Measurements from ENCODE around the gene OLFML2B. TPM values are rescaled to one million over a fixed set of nuclear protein-coding genes. Genes with fewer than 3 reads are reported as not detected.

Gene OLFML2B
- total and polyA plus RNA-seq, 4 donors = 8.0 to 82.6 (median 35.5) TPM

GRCh38 chr1:162009501-162010174 is 14.0 kb downstream of the OLFML2B start:
- H3K36me3 ChIP-seq (ENCODE audit: control insufficient read depth in 1 of 2, insufficient read depth in 2 of 2, low read length in 1 of 2) = no peaks in the 10 kb centered on the region
- WGBS, 2 donors = 17 to 20% methylated on average over 9 of the region's 9 CpGs

DNA sequence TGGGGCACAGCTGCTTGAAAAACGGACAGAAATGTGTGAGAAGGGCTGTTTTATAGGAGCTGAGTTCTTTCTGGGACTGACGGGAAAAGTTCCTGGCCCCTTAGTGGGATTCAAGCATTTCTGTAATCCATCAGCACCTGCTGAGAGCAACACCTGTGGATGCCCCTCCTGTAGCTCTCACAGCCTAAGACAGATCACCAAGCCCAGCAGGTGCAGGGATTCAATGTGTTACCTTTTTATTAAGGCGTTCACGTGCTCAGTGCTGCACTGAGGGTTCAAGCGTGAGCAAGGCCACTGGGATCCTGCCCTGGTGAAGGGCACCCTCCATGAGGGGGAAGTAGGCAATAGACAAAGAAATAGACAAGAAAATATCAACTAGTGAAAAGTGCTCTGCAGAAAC is 14.9 kb downstream of the OLFML2B start:
- ATAC-seq (ENCODE audit: low FRiP score) = no peak
- DNase-seq = no peak
- H3K36me3 ChIP-seq (ENCODE audit: control insufficient read depth in 1 of 2, insufficient read depth in 2 of 2, low read length in 1 of 2) = no peaks in the 10 kb centered on the region
- no peaks in the 10 kb centered on the region for H3K27me3 ChIP-seq (ENCODE audit: control insufficient read depth in 1 of 2, insufficient read depth in 2 of 2, low read length in 1 of 2)
- H3K4me3 ChIP-seq (ENCODE audit: low read length in 2 of 2) = no peak overlapping the region
- intact Hi-C loops (cut with DNase I) = no loop called here
- no peaks in the 10 kb centered on the region for H3K9me3 ChIP-seq (ENCODE audit: control insufficient read depth, low read length)
- no peaks in the 10 kb centered on the region for H3K4me1 ChIP-seq (ENCODE audit: control insufficient read depth in 1 of 2, insufficient read depth in 2 of 2, low read length in 2 of 2)
- 73 to 83% methylated on average over 5 of the region's 5 CpGs for WGBS, 2 donors
- no peak overlapping the region for H3K27ac ChIP-seq (ENCODE audit: low read depth in 1 of 2, low read length in 2 of 2)

More at GRCh38 chr1:162009501-162010174, 14.0 kb downstream of the OLFML2B start:
- intact Hi-C loops (cut with DNase I) = loop anchor here in 1 of 2 donors (5.0 kb wide), 1 partner anchor 37 kb away; no protein-coding TSS in a partner anchor
- H3K27me3 ChIP-seq (ENCODE audit: control insufficient read depth in 1 of 2, insufficient read depth in 2 of 2, low read length in 1 of 2) = no peaks in the 10 kb centered on the region
- DNase-seq (no peak), ATAC-seq (ENCODE audit: low FRiP score) (peak; percentile 24)
- H3K9me3 ChIP-seq (ENCODE audit: control insufficient read depth, low read length) = no peaks in the 10 kb centered on the region
- H3K4me3 ChIP-seq (ENCODE audit: low read length in 2 of 2) = no peak overlapping the region
- H3K27ac ChIP-seq (ENCODE audit: low read depth in 1 of 2, low read length in 2 of 2) = peak overlapping the region in 1 of 2 donors; percentile 4
- H3K4me1 ChIP-seq (ENCODE audit: control insufficient read depth in 1 of 2, insufficient read depth in 2 of 2, low read length in 2 of 2) = no peaks in the 10 kb centered on the region

GRCh38 chr1:162007466-162007865 is 16.2 kb downstream of the OLFML2B start:
- Histone ChIP-seq H3K4me1 (ENCODE audit: control insufficient read depth in 1 of 2, insufficient read depth in 2 of 2, low read length in 2 of 2) (no peaks in the 10 kb centered on the region), H3K36me3 (ENCODE audit: control insufficient read depth in 1 of 2, insufficient read depth in 2 of 2, low read length in 1 of 2) (no peaks in the 10 kb centered on the region), H3K4me3 (ENCODE audit: low read length in 2 of 2) (no peak overlapping the region), H3K27ac (ENCODE audit: low read depth in 1 of 2, low read length in 2 of 2) (no peak overlapping the region), H3K27me3 (ENCODE audit: control insufficient read depth in 1 of 2, insufficient read depth in 2 of 2, low read length in 1 of 2) (no peaks in the 10 kb centered on the region), H3K9me3 (ENCODE audit: control insufficient read depth, low read length) (no peaks in the 10 kb centered on the region)
- DNase-seq (no peak), ATAC-seq (ENCODE audit: low FRiP score) (no peak)
- intact Hi-C loops (cut with DNase I) = no loop called here
- 76 to 77% methylated on average over 3 of the region's 3 CpGs for WGBS, 2 donors

DNA sequence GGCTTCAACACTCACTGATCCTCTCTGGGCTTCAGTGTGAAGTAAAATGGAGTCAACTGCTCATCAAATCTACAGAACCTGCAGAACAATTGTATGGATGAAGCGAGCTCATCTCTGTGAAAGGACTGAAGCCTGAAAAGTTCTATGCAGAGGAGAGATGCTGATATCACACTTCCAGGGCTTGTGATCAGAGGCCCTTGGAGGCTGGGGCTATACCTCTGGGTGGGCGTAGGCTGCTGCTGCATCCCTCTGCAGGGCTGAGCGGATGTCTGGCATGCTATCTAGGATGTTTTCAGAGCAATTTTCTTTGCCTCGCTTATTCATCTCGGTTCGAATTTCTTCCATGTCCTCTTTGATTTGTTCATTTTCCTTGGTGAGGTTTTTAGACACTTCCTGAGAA is 17.6 kb downstream of the OLFML2B start:
- ATAC-seq (ENCODE audit: low FRiP score) = no peak
- intact Hi-C loops (cut with DNase I) = no loop called here
- 78 to 81% methylated on average over 6 of the region's 6 CpGs for WGBS, 2 donors

GRCh38 chr1:162004441-162004950 is 19.2 kb downstream of the OLFML2B start:
- Histone ChIP-seq H3K36me3 (ENCODE audit: control insufficient read depth in 1 of 2, insufficient read depth in 2 of 2, low read length in 1 of 2) (peaks cover 0 to 2% of the 10 kb centered on the region in 2 donors), H3K27ac (ENCODE audit: low read depth in 1 of 2, low read length in 2 of 2) (no peak overlapping the region), H3K4me1 (ENCODE audit: control insufficient read depth in 1 of 2, insufficient read depth in 2 of 2, low read length in 2 of 2) (no peaks in the 10 kb centered on the region), H3K9me3 (ENCODE audit: control insufficient read depth, low read length) (no peaks in the 10 kb centered on the region), H3K4me3 (ENCODE audit: low read length in 2 of 2) (no peak overlapping the region), H3K27me3 (ENCODE audit: control insufficient read depth in 1 of 2, insufficient read depth in 2 of 2, low read length in 1 of 2) (no peaks in the 10 kb centered on the region)
- WGBS, 2 donors = 87 to 90% methylated on average over 3 of the region's 3 CpGs
- intact Hi-C loops (cut with DNase I) = no loop called here
- no peak for ATAC-seq (ENCODE audit: low FRiP score)
- DNase-seq = no peak

More for the DNA sequence above, 17.6 kb downstream of the OLFML2B start:
- H3K4me1 ChIP-seq (ENCODE audit: control insufficient read depth in 1 of 2, insufficient read depth in 2 of 2, low read length in 2 of 2) = no peaks in the 10 kb centered on the region
- no peaks in the 10 kb centered on the region for H3K27me3 ChIP-seq (ENCODE audit: control insufficient read depth in 1 of 2, insufficient read depth in 2 of 2, low read length in 1 of 2)
- DNase-seq = no peak
- no peak overlapping the region for H3K4me3 ChIP-seq (ENCODE audit: low read length in 2 of 2)
- H3K27ac ChIP-seq (ENCODE audit: low read depth in 1 of 2, low read length in 2 of 2) = no peak overlapping the region
- no peaks in the 10 kb centered on the region for H3K9me3 ChIP-seq (ENCODE audit: control insufficient read depth, low read length)
- no peaks in the 10 kb centered on the region for H3K36me3 ChIP-seq (ENCODE audit: control insufficient read depth in 1 of 2, insufficient read depth in 2 of 2, low read length in 1 of 2)

DNA sequence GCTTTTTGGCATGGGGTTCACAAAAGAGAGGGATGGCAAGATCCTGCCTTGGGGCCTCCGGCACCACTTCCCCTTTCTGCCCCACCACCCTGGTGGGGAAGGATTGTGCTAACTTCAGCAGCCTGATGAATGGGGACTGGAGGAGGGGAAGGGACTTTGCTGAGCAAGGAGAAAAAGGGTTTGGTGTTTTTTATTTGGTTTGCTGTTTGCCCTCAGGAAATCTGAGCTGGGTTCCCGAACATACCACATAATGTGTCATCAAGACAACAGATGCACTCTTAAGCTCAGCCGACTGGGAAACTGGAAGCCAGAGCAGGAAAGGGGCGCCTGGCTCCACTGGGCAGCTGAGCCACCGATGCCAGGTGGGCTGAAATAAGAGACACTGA is 19.8 kb downstream of the OLFML2B start:
- WGBS, 2 donors = 72 to 77% methylated on average over 5 of the region's 5 CpGs
- intact Hi-C loops (cut with DNase I) = no loop called here
- DNase-seq (peak in 1 of 2 donors; percentile 85), ATAC-seq (ENCODE audit: low FRiP score) (peak; percentile 40)
- H3K4me1 ChIP-seq (ENCODE audit: control insufficient read depth in 1 of 2, insufficient read depth in 2 of 2, low read length in 2 of 2) = no peaks in the 10 kb centered on the region
- peaks cover 0 to 2% of the 10 kb centered on the region in 2 donors for H3K36me3 ChIP-seq (ENCODE audit: control insufficient read depth in 1 of 2, insufficient read depth in 2 of 2, low read length in 1 of 2)
- H3K9me3 ChIP-seq (ENCODE audit: control insufficient read depth, low read length) = no peaks in the 10 kb centered on the region
- no peak overlapping the region for H3K4me3 ChIP-seq (ENCODE audit: low read length in 2 of 2)
- H3K27me3 ChIP-seq (ENCODE audit: control insufficient read depth in 1 of 2, insufficient read depth in 2 of 2, low read length in 1 of 2) = no peaks in the 10 kb centered on the region
- H3K27ac ChIP-seq (ENCODE audit: low read depth in 1 of 2, low read length in 2 of 2) = no peak overlapping the region

- H3K27ac ChIP-seq (ENCODE audit: low read depth in 1 of 2, low read length in 2 of 2) = no peak overlapping the region
- H3K4me1 ChIP-seq (ENCODE audit: control insufficient read depth in 1 of 2, insufficient read depth in 2 of 2, low read length in 2 of 2) = no peaks in the 10 kb centered on the region
- peaks cover 0 to 2% of the 10 kb centered on the region in 2 donors for H3K36me3 ChIP-seq (ENCODE audit: control insufficient read depth in 1 of 2, insufficient read depth in 2 of 2, low read length in 1 of 2)
- no peaks in the 10 kb centered on the region for H3K27me3 ChIP-seq (ENCODE audit: control insufficient read depth in 1 of 2, insufficient read depth in 2 of 2, low read length in 1 of 2)
- intact Hi-C loops (cut with DNase I) = no loop called here
- peak; percentile 88 to 91 for DNase-seq
- 77 to 82% methylated on average over 15 of the region's 15 CpGs for WGBS, 2 donors
- peak; percentile 88 for ATAC-seq (ENCODE audit: low FRiP score)
- no peaks in the 10 kb centered on the region for H3K9me3 ChIP-seq (ENCODE audit: control insufficient read depth, low read length)
- H3K4me3 ChIP-seq (ENCODE audit: low read length in 2 of 2) = no peak overlapping the region
Observed at GRCh38 chr1:162003061-162003829, 20.4 kb downstream of the OLFML2B start.

- Histone ChIP-seq H3K27ac (ENCODE audit: low read depth in 1 of 2, low read length in 2 of 2) (no peak overlapping the region), H3K36me3 (ENCODE audit: control insufficient read depth in 1 of 2, insufficient read depth in 2 of 2, low read length in 1 of 2) (peaks cover 0 to 2% of the 10 kb centered on the region in 2 donors), H3K4me1 (ENCODE audit: control insufficient read depth in 1 of 2, insufficient read depth in 2 of 2, low read length in 2 of 2) (no peaks in the 10 kb centered on the region), H3K9me3 (ENCODE audit: control insufficient read depth, low read length) (no peaks in the 10 kb centered on the region), H3K4me3 (ENCODE audit: low read length in 2 of 2) (no peak overlapping the region), H3K27me3 (ENCODE audit: control insufficient read depth in 1 of 2, insufficient read depth in 2 of 2, low read length in 1 of 2) (no peaks in the 10 kb centered on the region)
- intact Hi-C loops (cut with DNase I) = no loop called here
- WGBS, 2 donors = 96 to 97% methylated on average over 11 of the region's 11 CpGs
- DNase-seq = no peak
- no peak for ATAC-seq (ENCODE audit: low FRiP score)
Observed at GRCh38 chr1:162000053-162000420, 23.6 kb downstream of the OLFML2B start.

All from aorta (tissue), 5 donors.